ENCODE results near the gene PDE1C. TPM values are rescaled to one million over a fixed set of nuclear protein-coding genes. Genes with fewer than 3 reads are reported as not detected.

The PDE1C gene
- total RNA-seq, 1 experiment from 2014 or later, result not detected

DNA sequence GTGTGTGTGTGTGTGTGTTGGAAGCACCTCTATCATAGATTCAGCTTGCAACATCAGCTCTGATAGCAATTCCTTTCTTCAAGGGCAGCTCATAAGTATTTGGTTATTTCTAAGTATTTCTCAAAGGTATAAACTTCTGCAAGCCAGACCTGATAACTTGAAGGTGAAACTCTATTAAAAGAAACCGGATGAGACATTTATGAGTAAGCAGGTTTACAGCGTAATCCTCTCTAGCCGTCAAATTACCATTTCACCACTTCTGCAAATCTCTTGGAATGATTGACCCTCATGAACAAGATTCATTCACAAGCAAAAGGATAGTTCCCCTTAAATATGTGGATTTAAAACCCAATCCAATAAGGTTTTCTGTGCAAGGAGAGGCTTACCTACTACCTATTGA is 23.1 kb downstream of the PDE1C start:
- H3K9me3 ChIP-seq (ENCODE audit: low read depth, low read length, poor library complexity, severe bottlenecking), result no peaks in the 10 kb centered on the region
- H3K4me3 ChIP-seq (ENCODE audit: low read depth, low read length, poor library complexity, severe bottlenecking), result no peak overlapping the region
- TF ChIP-seq, protein P1, sequence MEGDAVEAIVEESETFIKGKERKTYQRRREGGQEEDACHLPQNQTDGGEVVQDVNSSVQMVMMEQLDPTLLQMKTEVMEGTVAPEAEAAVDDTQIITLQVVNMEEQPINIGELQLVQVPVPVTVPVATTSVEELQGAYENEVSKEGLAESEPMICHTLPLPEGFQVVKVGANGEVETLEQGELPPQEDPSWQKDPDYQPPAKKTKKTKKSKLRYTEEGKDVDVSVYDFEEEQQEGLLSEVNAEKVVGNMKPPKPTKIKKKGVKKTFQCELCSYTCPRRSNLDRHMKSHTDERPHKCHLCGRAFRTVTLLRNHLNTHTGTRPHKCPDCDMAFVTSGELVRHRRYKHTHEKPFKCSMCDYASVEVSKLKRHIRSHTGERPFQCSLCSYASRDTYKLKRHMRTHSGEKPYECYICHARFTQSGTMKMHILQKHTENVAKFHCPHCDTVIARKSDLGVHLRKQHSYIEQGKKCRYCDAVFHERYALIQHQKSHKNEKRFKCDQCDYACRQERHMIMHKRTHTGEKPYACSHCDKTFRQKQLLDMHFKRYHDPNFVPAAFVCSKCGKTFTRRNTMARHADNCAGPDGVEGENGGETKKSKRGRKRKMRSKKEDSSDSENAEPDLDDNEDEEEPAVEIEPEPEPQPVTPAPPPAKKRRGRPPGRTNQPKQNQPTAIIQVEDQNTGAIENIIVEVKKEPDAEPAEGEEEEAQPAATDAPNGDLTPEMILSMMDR (conservative IDR thresholded peaks at IDR 0.05; ENCODE audit: low read depth, low read length), result no peak
- TF ChIP-seq EZH2 (IDR thresholded peaks at IDR 0.05; ENCODE audit: borderline replicate concordance, low read depth, low read length, poor library complexity, severe bottlenecking), result no peak
- CTCF ChIA-PET, result no interaction called here
- intact Hi-C loops (cut with micrococcal nuclease; ENCODE audit: unreplicated experiment), result no loop called here
- no peaks in the 10 kb centered on the region for H3K4me1 ChIP-seq (ENCODE audit: insufficient read depth, low read length, poor library complexity, severe bottlenecking)
- no peak overlapping the region for H3K27ac ChIP-seq (ENCODE audit: low read depth, low read length, poor library complexity, severe bottlenecking)
- peaks cover 74% of the 10 kb centered on the region for H3K27me3 ChIP-seq (replicated peaks; ENCODE audit: insufficient read depth, low read depth, low read length, poor library complexity)
- no peaks in the 10 kb centered on the region for H3K36me3 ChIP-seq (ENCODE audit: insufficient read depth, low read length, poor library complexity, severe bottlenecking)
- no peak for DNase-seq (ENCODE audit: low spot score)
- POLR2A ChIA-PET (ENCODE audit: low non-redundant PET), result no interaction called here
- no TSS peak for BruUV-seq (replicated peaks)

DNA sequence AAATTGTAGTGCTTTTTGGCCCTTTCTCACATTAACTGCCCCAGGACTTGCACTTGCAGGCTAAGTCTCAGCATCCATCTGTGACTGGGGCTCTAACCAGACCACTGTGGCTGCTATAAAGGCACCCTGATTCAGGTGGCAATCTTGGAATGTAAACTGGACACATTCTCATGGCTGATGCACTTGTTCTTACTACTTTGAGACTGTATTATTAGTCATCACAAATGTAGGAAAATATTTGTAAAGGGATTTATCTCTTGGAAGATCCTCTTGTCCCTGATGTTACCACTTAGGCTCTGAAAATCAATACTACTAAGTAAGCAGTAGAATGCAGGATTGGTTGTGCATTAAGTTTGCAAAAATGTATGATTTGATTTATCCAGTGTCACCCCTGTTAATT is 25.0 kb downstream of the PDE1C start:
- Histone ChIP-seq H3K4me1 (ENCODE audit: insufficient read depth, low read length, poor library complexity, severe bottlenecking) (no peaks in the 10 kb centered on the region), H3K27ac (ENCODE audit: low read depth, low read length, poor library complexity, severe bottlenecking) (no peak overlapping the region), H3K4me3 (ENCODE audit: low read depth, low read length, poor library complexity, severe bottlenecking) (no peak overlapping the region), H3K36me3 (ENCODE audit: insufficient read depth, low read length, poor library complexity, severe bottlenecking) (no peaks in the 10 kb centered on the region), H3K9me3 (ENCODE audit: low read depth, low read length, poor library complexity, severe bottlenecking) (no peaks in the 10 kb centered on the region), H3K27me3 (replicated peaks; ENCODE audit: insufficient read depth, low read depth, low read length, poor library complexity) (peaks cover 75% of the 10 kb centered on the region)
- ChIA-PET CTCF (no interaction called here), POLR2A (ENCODE audit: low non-redundant PET) (no interaction called here)
- DNase-seq (ENCODE audit: low spot score), result no peak
- BruUV-seq (replicated peaks), result no TSS peak
- intact Hi-C loops (cut with micrococcal nuclease; ENCODE audit: unreplicated experiment), result no loop called here
- TF ChIP-seq EZH2 (IDR thresholded peaks at IDR 0.05; ENCODE audit: borderline replicate concordance, low read depth, low read length, poor library complexity, severe bottlenecking), result no peak
- TF ChIP-seq, protein P1 (conservative IDR thresholded peaks at IDR 0.05; ENCODE audit: low read depth, low read length), result no peak

DNA sequence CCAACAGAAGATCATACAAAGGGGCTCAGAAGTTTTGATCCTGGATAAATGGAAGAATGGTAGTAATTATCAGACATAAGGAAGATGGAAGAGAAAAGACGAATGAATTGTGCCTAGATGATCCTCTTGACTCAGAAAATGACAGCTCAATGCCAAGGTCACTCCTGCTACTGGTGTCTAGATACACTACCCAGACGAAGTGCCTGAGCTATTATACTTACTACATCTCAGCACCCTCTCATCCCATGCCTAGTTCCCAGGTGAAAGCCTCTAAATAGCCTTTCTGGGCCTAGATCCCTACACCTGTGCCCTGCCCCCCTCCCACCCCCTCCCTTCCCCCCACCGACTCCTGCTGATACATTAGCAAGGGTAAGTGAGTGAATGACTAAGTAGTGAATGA is 25.5 kb downstream of the PDE1C start:
- BruUV-seq (replicated peaks), result no TSS peak
- intact Hi-C loops (cut with micrococcal nuclease; ENCODE audit: unreplicated experiment), result no loop called here
- TF ChIP-seq, protein P1 (conservative IDR thresholded peaks at IDR 0.05; ENCODE audit: low read depth, low read length), result no peak
- H3K36me3 ChIP-seq (ENCODE audit: insufficient read depth, low read length, poor library complexity, severe bottlenecking), result no peaks in the 10 kb centered on the region
- H3K27me3 ChIP-seq (replicated peaks; ENCODE audit: insufficient read depth, low read depth, low read length, poor library complexity), result peaks cover 75% of the 10 kb centered on the region
- H3K9me3 ChIP-seq (ENCODE audit: low read depth, low read length, poor library complexity, severe bottlenecking), result no peaks in the 10 kb centered on the region
- no peak overlapping the region for H3K4me3 ChIP-seq (ENCODE audit: low read depth, low read length, poor library complexity, severe bottlenecking)
- POLR2A ChIA-PET (ENCODE audit: low non-redundant PET), result no interaction called here
- no peak for DNase-seq (ENCODE audit: low spot score)
- H3K4me1 ChIP-seq (ENCODE audit: insufficient read depth, low read length, poor library complexity, severe bottlenecking), result no peaks in the 10 kb centered on the region
- H3K27ac ChIP-seq (ENCODE audit: low read depth, low read length, poor library complexity, severe bottlenecking), result no peak overlapping the region
- CTCF ChIA-PET, result no interaction called here

Data from A673 (cell line).